ENCODE measurements around the gene MDM2. TPM values are rescaled to one million over a fixed set of nuclear protein-coding genes. Genes with fewer than 3 reads are reported as not detected.

Gene MDM2
- total RNA-seq, 1 experiment from 2014 or later, result 159 TPM

- Histone ChIP-seq H3T11ph (ENCODE audit: low read length) (no peak overlapping the region), H2AK5ac (ENCODE audit: insufficient read length, low read length) (no peak overlapping the region), H3K27me3 (ENCODE audit: insufficient read depth, low read length) (no peaks in the 10 kb centered on the region), H2AFZ (ENCODE audit: low read length) (no peak overlapping the region), H4K8ac (replicated peaks; ENCODE audit: insufficient read length, low read depth, low read length) (no peak overlapping the region), H3K4me2 (ENCODE audit: insufficient read depth, insufficient read length, low read length) (no peak overlapping the region), H3K4me1 (ENCODE audit: insufficient read depth, low read length) (no peaks in the 10 kb centered on the region), H3K9ac (ENCODE audit: extremely low read depth, insufficient read length, low read length) (no peak overlapping the region), H3K56ac (ENCODE audit: insufficient read length, low read depth, low read length) (no peak overlapping the region), H4K91ac (ENCODE audit: insufficient read length, low read depth, low read length) (no peak overlapping the region), H3K27ac (ENCODE audit: insufficient read length, low read depth, low read length) (no peak overlapping the region), H2BK15ac (ENCODE audit: low read depth, low read length) (no peak overlapping the region), H3K79me2 (ENCODE audit: insufficient read depth, low read length) (no peaks in the 10 kb centered on the region), H3K18ac (ENCODE audit: insufficient read length, low read depth, low read length) (no peak overlapping the region), H3K4ac (ENCODE audit: low read depth, low read length) (no peak overlapping the region), H3K9me3 (ENCODE audit: control insufficient read depth, low read depth, low read length) (no peaks in the 10 kb centered on the region), H3K23me2 (ENCODE audit: insufficient read length, low read depth, low read length, poor library complexity, severe bottlenecking) (no peaks in the 10 kb centered on the region), H3K79me1 (ENCODE audit: insufficient read depth, low read depth, low read length, poor library complexity, severe bottlenecking) (no peaks in the 10 kb centered on the region), H4K20me1 (ENCODE audit: control insufficient read depth, insufficient read depth, insufficient read length) (no peaks in the 10 kb centered on the region), H2BK20ac (ENCODE audit: low read depth, low read length, poor library complexity, severe bottlenecking) (no peak overlapping the region), H3K14ac (ENCODE audit: insufficient read depth, low read length) (no peak overlapping the region), H4K5ac (ENCODE audit: insufficient read length, low read depth, low read length) (no peak overlapping the region), H2BK120ac (ENCODE audit: low read depth, low read length, poor library complexity, severe bottlenecking) (no peak overlapping the region), H2BK5ac (ENCODE audit: insufficient read length, low read length) (no peak overlapping the region), H3K23ac (ENCODE audit: insufficient read length, low read depth, low read length) (no peak overlapping the region), H2BK12ac (ENCODE audit: insufficient read length, low read depth, low read length) (no peak overlapping the region)
- Mint-ChIP-seq H3K9me3 (peaks cover 7% of the 10 kb centered on the region in 2 experiments; a peak in 4 of 5 replicates), H3K27ac (no peak overlapping the region), H3K36me3 (ENCODE audit: insufficient read depth in 1 of 3, low read depth in 3 of 3) (0 out of 7 replicates have a peak, but pooled peaks cover 0 to 3% (median 0%) of the 10 kb centered on the region in 3 experiments), H3K4me3 (no peak overlapping the region), H3K4me1 (peaks cover 3 to 4% of the 10 kb centered on the region in 2 experiments; a peak in 1 of 4 replicates), H3K27me3 (ENCODE audit: low read depth) (no peaks in the 10 kb centered on the region)
- WGBS (ENCODE audit: extremely low coverage, insufficient read length, low lambda C conversion rate), result no CpG with 5 or more reads among the region's 4 CpGs
- DNase-seq, result no peak
- no peak for TF ChIP-seq CTCF (conservative IDR thresholded peaks at IDR 0.05)
Measured at GRCh38 chr12:68878283-68878682, 70.3 kb downstream of the MDM2 start.
